HUES6 (cell line): ENCODE measurements around the gene ZDHHC14.

Experiments
- H3K27ac ChIP-seq: 2 replicates; pipeline ENCODE4 v1.7.0; 2013; ENCODE audit warnings: low read depth, mild to moderate bottlenecking, low read length, inconsistent platforms
- H3K27me3 ChIP-seq: 2 replicates; pipeline ENCODE4 v1.6.1; 2013; ENCODE audit warnings: low read length; ENCODE audit not compliant: control insufficient read depth, insufficient read depth
- H3K36me3 ChIP-seq: 2 replicates; pipeline ENCODE4 v1.6.1; 2013; ENCODE audit warnings: low read length; ENCODE audit not compliant: control insufficient read depth, insufficient read depth
- H3K4me1 ChIP-seq: 2 replicates; pipeline ENCODE4 v1.6.1; 2013; ENCODE audit warnings: low read length; ENCODE audit not compliant: control insufficient read depth, insufficient read depth
- H3K4me3 ChIP-seq: 2 replicates; pipeline ENCODE4 v1.5.1; 2013; ENCODE audit warnings: low read depth, low read length
- H3K9ac ChIP-seq: one replicate; pipeline ENCODE4 v1.6.1; 2013; ENCODE audit warnings: mild to moderate bottlenecking, low read length
- H3K9me3 ChIP-seq: 2 replicates; pipeline ENCODE4 v1.6.1; 2013; ENCODE audit warnings: low read depth, low read length; ENCODE audit not compliant: control insufficient read depth, insufficient read depth

The ZDHHC14 gene

GRCh38 chr6:157596886-157597285 is 215.9 kb downstream of the ZDHHC14 start:
- H3K36me3 ChIP-seq: no peaks in the 10 kb centered on the region
- H3K27ac ChIP-seq: no peak overlapping the region
- H3K9me3 ChIP-seq: peaks cover under 1% of the 10 kb centered on the region; the same call in 1 of the 2 replicates
- no peaks in the 10 kb centered on the region for H3K27me3 ChIP-seq
- no peak overlapping the region for H3K4me3 ChIP-seq
- peaks cover 7% of the 10 kb centered on the region for H3K4me1 ChIP-seq
- no peak overlapping the region for H3K9ac ChIP-seq

- H3K27me3 ChIP-seq: no peaks in the 10 kb centered on the region
- H3K4me1 ChIP-seq: peaks cover 7% of the 10 kb centered on the region
- H3K36me3 ChIP-seq: no peaks in the 10 kb centered on the region
- no peaks in the 10 kb centered on the region for H3K9me3 ChIP-seq
- no peak overlapping the region for H3K27ac ChIP-seq
- no peak overlapping the region for H3K9ac ChIP-seq
- H3K4me3 ChIP-seq: no peak overlapping the region
Measured at GRCh38 chr6:157597461-157598312, 216.7 kb downstream of the ZDHHC14 start.

- Histone ChIP-seq H3K4me3 (no peak overlapping the region), H3K9me3 (no peaks in the 10 kb centered on the region), H3K36me3 (no peaks in the 10 kb centered on the region), H3K9ac (no peak overlapping the region), H3K4me1 (peaks cover 7% of the 10 kb centered on the region), H3K27ac (no peak overlapping the region), H3K27me3 (no peaks in the 10 kb centered on the region)
Measured at GRCh38 chr6:157599191-157599590, 218.2 kb downstream of the ZDHHC14 start.

GRCh38 chr6:157600807-157601206 is 219.8 kb downstream of the ZDHHC14 start:
- no peaks in the 10 kb centered on the region for H3K9me3 ChIP-seq
- H3K27ac ChIP-seq: no peak overlapping the region
- no peaks in the 10 kb centered on the region for H3K36me3 ChIP-seq
- peaks cover 7% of the 10 kb centered on the region for H3K4me1 ChIP-seq
- no peaks in the 10 kb centered on the region for H3K27me3 ChIP-seq
- H3K9ac ChIP-seq: no peak overlapping the region
- no peak overlapping the region for H3K4me3 ChIP-seq

- Histone ChIP-seq H3K4me1 (peaks cover 16% of the 10 kb centered on the region), H3K9me3 (no peaks in the 10 kb centered on the region), H3K27me3 (no peaks in the 10 kb centered on the region), H3K9ac (no peak overlapping the region), H3K4me3 (no peak overlapping the region), H3K36me3 (no peaks in the 10 kb centered on the region), H3K27ac (no peak overlapping the region)
Measured at GRCh38 chr6:157602521-157603295, 221.7 kb downstream of the ZDHHC14 start.

GRCh38 chr6:157603314-157603940 is 222.4 kb downstream of the ZDHHC14 start:
- no peaks in the 10 kb centered on the region for H3K36me3 ChIP-seq
- no peaks in the 10 kb centered on the region for H3K27me3 ChIP-seq
- H3K4me3 ChIP-seq: no peak overlapping the region
- H3K9ac ChIP-seq: no peak overlapping the region
- peaks cover 21% of the 10 kb centered on the region for H3K4me1 ChIP-seq
- no peaks in the 10 kb centered on the region for H3K9me3 ChIP-seq
- no peak overlapping the region for H3K27ac ChIP-seq

- no peak overlapping the region for H3K27ac ChIP-seq
- H3K27me3 ChIP-seq: no peaks in the 10 kb centered on the region
- H3K4me3 ChIP-seq: no peak overlapping the region
Measured at GRCh38 chr6:157603971-157604370, 223.0 kb downstream of the ZDHHC14 start.

GRCh38 chr6:157604816-157605215 is 223.8 kb downstream of the ZDHHC14 start:
- Histone ChIP-seq H3K27ac (no peak overlapping the region), H3K27me3 (no peaks in the 10 kb centered on the region), H3K36me3 (no peaks in the 10 kb centered on the region), H3K4me3 (no peak overlapping the region), H3K9me3 (no peaks in the 10 kb centered on the region), H3K9ac (no peak overlapping the region), H3K4me1 (peaks cover 21% of the 10 kb centered on the region)

More at GRCh38 chr6:157603971-157604370, 223.0 kb downstream of the ZDHHC14 start:
- peaks cover 21% of the 10 kb centered on the region for H3K4me1 ChIP-seq
- no peak overlapping the region for H3K9ac ChIP-seq
- H3K9me3 ChIP-seq: no peaks in the 10 kb centered on the region
- H3K36me3 ChIP-seq: no peaks in the 10 kb centered on the region

- Histone ChIP-seq H3K9ac (no peak overlapping the region), H3K4me1 (peaks cover 23% of the 10 kb centered on the region)
Measured at GRCh38 chr6:157605484-157605883, 224.5 kb downstream of the ZDHHC14 start.

GRCh38 chr6:157606516-157606915 is 225.5 kb downstream of the ZDHHC14 start:
- H3K9me3 ChIP-seq: no peaks in the 10 kb centered on the region
- no peak overlapping the region for H3K9ac ChIP-seq
- no peaks in the 10 kb centered on the region for H3K27me3 ChIP-seq
- H3K4me3 ChIP-seq: no peak overlapping the region
- H3K27ac ChIP-seq: no peak overlapping the region
- H3K36me3 ChIP-seq: no peaks in the 10 kb centered on the region
- H3K4me1 ChIP-seq: peaks cover 26% of the 10 kb centered on the region

More at GRCh38 chr6:157605484-157605883, 224.5 kb downstream of the ZDHHC14 start:
- no peaks in the 10 kb centered on the region for H3K27me3 ChIP-seq
- H3K36me3 ChIP-seq: no peaks in the 10 kb centered on the region
- no peaks in the 10 kb centered on the region for H3K9me3 ChIP-seq
- H3K4me3 ChIP-seq: no peak overlapping the region
- no peak overlapping the region for H3K27ac ChIP-seq
